NCI-H345 treated with DMSO at 0.1 percent for 48 hours (cell line): Measurements from ENCODE around the gene SHOX.
"Not testable (repeated sequence)": the region's sequence is repeated elsewhere in the genome, so short reads cannot be mapped to it uniquely, and the experiment has no call there.

Experiments
- DNase-seq: peaks from one replicate; lab custom pipeline; 2025; ENCODE audit not compliant: unreplicated experiment; lab: John Stamatoyannopoulos, UW

Gene SHOX

DNA sequence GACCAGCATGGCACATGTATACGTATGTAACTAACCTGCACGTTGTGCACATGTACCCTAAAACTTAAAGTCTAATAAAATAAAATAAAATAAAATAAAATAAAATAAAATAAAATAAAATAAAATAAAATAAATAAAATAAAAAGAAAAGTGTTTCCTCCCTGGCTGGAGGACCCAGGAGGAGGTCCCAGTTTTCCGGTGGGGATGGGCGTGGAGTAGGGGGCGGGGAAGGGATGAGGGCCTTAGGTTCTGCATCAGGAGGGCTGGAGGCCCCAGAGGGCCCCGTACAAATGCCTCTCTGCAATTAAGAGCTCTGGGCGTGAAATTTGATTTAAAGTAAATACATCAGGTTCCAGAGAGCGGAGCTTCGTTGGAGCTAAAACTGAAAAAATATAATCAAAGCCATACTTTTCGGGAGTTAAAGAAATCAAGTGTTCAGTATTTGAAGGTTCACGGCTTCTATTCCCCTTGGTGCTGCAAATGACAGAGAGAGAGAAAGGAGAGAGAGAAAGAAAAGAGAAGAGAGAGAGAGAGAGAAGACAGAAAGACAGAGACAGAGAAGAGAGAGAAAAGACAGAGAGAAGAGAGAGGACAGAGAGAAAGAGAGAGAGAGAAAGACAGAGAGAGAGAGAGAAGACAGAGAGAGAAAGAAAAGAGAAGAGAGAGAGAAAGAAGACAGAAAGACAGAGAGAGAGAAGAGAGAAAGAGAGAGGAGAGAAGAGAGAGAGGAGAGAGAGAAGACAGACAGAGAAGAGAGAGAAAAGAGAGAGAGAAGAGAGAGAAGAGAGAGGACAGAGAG, 8.7 kb upstream of the SHOX start:
- DNase-seq: no peak

DNA sequence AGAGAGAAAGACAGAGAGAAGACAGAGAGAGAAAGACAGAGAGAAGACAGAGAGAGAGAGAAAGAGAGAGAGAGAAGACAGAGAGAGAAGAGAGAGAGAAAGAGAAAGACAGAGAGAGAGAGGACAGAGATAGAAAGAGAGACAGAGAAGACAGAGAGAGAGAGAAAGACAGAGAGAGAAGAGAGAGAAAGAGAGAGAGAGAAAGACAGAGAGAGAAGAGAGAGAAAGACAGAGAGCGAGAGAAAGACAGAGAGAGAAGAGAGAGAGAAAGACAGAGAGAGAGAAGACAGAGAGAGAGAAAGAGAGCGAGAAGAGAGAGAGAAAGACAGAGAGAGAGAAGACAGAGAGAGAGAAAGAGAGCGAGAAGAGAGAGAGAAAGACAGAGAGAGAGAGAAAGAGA, 7.8 kb upstream of the SHOX start:
- DNase-seq: not testable (repeated sequence)

DNA sequence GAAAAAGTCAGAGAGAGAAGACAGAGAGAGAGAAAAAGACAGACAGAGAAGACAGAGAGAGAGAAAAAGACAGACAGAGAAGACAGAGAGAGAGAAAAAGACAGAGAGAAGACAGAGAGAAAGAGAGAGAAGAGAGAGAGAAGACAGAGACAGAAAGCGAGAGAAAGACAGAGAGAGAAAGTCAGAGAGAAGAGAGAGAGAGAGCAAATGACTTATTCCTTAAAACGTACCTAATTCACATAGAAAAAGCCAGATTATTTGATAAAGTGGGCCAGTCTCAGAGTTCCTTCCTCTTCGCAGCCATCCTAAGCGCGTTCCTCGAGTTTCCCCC, 7.4 kb upstream of the SHOX start:
- no peak for DNase-seq

DNA sequence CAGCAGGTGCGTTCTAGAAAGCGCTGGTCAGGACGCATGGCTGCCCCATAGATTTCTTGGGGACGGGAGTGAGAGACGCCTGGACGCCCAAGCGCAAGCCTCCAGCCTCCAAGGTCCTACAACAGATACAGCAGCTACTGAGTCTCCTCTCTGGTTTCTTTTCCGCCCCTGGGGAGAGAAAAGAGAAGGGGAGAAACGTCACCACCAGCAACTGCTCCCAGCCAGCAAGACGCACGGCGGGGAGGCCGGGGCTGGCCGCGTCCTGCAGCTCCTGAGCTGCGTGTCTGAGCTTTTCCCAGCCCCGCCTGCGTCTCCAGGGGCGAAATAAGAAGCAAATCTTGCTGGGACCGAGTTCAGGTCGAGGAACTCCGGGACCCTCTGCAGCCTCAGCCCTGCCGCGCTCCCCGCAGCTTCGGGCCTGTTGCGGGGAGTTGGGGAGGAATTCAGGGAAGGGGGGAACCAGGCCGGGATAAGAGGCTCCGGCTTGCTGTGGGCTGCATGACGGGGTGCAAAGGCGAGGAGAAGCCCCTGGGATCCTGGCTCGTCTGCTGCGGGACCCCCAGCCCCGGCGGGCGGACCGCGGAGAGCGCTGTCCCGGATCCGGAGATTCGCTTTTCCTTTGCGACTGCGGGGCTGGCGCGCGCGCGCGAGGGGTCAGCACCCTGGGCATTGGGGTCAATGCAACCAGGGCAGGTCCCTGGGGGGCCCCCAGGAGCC, 6.8 kb upstream of the SHOX start:
- no peak for DNase-seq

DNA sequence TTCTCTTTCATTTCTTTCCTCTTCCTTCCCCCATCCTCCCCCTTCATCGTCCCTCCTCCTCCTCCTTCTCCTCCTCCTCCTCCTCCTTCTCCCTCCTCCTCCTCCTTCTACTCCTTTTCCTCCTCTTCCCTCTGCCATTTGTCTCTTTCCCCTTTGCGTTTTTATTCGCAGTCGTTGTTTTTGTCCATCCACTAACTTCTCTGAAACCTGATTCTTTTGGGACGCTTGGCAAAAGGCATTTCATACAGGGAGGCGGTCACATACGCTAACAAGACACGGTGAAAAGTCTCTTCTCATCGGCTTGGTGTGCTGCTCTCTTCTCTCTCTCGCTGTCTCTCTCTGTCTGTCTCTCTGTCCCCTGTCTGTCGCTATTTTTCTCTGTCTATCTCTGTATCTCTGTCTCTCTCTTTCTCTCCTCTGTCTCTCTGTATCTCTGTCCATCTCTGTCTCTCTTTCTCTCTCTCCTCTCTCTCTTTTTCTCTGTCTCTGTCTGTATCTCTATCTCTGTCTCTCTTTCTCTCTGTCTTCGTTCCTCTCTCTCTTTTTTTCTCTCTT, 5.4 kb upstream of the SHOX start:
- no peak for DNase-seq

DNA sequence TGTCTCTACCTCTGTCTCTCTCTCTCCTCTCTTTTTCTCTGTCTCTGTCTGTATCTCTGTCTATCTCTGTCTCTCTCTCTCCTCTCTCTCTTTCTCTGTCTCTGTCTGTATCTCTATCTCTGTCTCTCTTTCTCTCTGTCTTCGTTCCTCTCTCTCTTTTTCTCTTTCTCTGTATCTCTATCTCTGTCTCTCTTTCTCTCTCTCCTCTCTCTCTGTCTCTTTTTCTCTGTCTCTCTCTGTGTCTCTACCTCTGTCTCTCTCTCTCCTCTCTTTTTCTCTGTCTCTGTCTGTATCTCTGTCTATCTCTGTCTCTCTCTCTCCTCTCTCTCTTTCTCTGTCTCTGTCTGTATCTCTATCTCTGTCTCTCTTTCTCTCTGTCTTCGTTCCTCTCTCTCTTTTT, 4.5 kb upstream of the SHOX start:
- DNase-seq: not testable (repeated sequence)

DNA sequence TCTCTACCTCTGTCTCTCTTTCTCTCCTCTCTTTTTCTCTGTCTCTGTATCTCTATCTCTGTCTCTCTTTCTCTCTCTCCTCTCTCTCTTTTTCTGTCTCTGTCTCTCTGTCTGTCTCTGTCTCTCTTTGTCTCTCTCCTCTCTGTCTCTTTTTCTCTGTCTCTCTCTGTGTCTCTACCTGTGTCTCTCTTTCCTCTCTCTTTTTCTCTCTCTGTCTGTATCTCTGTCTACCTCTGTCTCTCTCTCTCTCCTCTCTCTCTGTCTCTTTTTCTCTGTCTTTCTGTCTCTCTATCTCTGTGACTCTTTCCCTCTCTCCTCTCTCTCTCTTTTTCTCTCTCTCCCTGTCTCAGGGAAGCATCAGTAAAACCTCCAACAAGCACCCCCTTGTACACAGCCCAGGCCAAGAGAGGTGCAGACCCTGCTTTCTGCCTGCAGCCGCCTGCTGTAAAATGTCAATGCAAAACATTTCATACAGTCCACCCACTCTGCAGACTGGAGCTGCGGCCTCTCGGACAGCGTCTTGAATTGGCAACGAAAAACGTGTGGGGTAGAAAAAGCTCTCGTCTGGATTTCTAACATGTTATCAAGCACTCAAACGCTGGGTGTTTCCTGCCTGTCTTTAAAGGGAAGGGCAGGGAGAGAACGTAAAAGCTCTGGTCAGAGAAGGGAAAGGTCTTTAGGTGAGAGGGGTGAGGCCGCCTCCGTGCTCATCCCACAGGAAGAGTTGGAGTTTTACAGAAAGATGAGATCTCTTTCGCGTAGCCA, 3.7 kb upstream of the SHOX start:
- no peak for DNase-seq

DNA sequence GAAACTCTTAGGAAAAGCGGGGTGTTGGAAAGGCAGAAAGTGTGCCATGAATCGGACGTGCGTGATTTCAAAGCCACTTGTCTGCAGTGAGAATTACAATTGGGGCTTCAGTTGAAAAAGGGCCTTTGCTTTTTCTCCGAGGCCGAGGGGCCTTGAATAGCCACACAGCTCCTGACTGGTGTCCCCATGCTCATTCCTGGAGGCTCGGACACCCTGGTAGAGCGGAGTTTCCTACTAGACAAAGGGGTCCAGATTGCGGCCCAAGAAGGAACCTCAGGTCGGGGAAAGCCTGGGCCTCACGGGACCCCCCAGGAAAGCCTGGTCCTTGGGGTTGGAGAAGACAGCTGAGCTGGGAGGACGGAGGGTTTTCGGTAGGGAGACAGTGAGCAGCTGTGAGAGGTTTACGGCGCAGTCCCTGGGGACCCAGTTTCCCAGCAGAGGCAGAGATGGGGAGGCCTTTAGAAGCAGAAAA, 3.0 kb upstream of the SHOX start:
- DNase-seq: no peak

DNA sequence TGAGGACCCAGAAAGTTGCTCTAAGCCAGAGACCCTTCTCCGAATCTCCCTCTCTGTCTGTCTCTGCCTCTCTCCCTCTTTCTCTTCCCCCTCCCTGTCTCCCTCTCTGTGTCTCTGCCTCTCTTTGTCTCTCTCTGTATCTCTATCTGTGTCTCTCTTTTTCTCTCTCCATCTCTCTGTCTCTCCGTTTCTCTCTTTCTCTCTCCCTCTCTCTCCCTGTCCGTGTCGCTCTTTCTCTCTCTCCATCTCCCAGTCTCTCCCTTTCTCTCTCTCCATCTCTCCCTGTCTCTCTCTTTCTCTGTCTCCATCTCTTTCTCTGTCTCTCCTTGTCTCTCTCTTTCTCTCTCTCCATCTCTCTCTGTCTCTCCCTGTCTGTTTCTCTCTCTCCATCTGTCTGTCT, 2.6 kb upstream of the SHOX start:
- DNase-seq: no peak

DNA sequence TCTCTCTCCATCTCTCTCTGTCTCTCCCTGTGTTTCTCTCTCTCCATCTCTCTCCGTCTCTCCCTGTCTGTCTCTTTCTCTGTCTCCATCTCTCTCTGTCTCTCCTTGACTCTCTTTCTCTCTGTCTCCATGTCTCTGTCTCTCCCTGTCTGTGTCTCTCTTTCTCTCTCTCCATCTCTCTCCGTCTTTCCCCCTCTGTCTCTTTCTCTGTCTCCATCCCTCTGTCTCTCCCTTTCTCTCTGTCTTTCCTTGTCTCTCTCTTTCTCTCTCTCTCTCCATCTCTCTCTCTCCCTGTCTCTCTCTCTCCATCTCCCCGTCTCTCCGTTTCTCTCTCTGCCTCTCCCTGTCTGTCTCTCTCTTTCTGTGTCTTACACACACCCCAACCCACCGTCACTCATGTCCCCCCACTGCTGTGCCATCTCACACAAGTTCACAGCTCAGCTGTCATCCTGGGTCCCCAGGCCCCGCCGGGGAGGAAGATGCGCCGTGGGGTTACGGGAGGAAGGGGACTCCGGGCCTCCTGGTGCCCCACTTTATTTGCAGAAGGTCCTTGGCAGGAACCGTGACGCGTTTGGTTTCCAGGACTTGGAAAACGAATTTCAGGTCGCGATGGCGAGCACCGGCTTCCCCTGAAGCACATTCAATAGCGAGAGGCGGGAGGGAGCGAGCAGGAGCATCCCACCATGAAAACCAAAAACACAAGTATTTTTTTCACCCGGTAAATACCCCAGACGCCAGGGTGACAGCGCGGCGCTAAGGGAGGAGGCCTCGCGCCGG, 1.2 kb upstream of the SHOX start:
- DNase-seq: no peak

DNA sequence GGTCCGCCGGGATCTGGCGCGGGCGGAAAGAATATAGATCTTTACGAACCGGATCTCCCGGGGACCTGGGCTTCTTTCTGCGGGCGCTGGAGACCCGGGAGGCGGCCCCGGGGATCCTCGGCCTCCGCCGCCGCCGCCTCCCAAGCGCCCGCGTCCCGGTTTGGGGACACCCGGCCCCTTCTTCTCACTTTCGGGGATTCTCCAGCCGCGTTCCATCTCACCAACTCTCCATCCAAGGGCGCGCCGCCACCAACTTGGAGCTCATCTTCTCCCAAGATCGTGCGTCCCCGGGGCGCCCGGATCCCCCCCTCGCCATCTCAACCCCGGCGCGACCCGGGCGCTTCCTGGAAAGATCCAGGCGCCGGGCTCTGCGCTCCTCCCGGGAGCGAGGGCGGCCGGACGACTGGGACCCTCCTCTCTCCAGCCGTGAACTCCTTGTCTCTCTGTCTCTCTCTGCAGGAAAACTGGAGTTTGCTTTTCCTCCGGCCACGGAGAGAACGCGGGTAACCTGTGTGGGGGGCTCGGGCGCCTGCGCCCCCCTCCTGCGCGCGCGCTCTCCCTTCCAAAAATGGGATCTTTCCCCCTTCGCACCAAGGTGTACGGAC, 482 bp upstream of the SHOX start:
- no peak for DNase-seq

DNA sequence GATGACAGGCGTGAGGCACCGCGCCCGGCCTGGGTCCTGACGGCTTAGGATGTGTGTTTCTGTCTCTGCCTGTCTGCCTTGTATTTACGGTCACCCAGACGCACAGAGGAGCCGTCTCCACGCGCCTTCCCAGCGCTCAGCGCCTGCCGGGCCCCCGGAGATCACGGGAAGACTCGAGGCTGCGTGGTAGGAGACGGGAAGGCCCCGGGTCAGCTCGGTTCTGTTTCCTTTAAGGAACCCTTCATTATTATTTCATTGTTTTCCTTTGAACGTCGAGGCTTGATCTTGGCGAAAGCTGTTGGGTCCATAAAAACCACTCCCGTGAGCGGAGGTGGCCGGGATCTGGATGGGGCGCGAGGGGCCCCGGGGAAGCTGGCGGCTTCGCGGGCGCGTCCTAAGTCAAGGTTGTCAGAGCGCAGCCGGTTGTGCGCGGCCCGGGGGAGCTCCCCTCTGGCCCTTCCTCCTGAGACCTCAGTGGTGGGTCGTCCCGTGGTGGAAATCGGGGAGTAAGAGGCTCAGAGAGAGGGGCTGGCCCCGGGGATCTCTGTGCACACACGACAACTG, 1.3 kb downstream of the SHOX start:
- DNase-seq: no peak

DNA sequence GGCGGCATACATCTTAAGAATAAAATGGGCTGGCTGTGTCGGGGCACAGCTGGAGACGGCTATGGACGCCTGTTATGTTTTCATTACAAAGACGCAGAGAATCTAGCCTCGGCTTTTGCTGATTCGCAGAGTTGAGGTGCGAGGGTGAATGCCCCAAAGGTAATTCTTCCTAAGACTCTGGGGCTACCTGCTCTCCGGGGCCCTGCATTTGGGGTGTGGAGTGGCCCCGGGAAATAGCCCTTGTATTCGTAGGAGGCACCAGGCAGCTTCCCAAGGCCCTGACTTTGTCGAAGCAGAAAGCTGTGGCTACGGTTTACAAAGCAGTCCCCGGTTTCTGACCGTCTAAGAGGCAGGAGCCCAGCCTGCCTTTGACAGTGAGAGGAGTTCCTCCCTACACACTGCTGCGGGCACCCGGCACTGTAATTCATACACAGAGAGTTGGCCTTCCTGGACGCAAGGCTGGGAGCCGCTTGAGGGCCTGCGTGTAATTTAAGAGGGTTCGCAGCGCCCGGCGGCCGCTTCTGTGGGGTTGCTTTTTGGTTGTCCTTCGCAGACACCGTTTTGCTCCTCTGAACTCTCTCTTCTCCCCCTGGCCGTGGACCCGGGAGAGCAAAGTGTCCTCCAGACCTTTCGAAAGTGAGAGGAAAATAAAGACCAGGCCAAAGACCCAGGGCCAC, 1.9 kb downstream of the SHOX start:
- no peak for DNase-seq

DNA sequence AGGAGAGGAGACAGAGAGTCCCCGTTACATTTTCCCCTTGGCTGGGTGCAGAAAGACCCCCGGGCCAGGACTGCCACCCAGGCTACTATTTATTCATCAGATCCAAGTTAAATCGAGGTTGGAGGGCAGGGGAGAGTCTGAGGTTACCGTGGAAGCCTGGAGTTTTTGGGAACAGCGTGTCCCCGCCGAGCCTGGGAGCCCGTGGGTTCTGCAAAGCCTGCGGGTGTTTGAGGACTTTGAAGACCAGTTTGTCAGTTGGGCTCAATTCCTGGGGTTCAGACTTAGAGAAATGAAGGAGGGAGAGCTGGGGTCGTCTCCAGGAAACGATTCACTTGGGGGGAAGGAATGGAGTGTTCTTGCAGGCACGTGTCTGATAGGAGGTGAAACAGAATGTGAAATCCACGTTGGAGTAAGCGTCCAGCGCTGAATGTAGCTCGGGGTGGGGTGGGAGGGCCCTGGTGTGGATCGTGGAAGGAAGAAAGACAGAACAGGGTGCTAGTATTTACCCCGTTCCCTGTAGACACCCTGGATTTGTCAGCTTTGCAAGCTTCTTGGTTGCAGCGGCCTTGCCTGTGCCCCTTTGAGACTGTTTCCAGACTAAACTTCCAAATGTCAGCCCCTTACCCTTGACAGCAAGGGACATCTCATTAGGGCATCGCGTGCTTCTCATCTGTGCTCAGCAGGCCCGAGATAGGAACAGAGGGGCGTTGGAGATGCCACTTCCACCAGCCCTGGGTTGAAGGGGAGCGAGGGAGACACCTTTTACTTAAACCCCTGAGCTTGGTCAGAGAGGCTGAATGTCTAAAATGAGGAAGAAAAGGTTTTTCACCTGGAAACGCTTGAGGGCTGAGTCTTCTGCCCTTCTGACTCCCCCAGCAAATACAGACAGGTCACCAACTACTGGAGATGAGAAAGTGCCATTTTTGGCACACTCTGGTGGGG, 2.7 kb downstream of the SHOX start:
- DNase-seq: no peak

DNA sequence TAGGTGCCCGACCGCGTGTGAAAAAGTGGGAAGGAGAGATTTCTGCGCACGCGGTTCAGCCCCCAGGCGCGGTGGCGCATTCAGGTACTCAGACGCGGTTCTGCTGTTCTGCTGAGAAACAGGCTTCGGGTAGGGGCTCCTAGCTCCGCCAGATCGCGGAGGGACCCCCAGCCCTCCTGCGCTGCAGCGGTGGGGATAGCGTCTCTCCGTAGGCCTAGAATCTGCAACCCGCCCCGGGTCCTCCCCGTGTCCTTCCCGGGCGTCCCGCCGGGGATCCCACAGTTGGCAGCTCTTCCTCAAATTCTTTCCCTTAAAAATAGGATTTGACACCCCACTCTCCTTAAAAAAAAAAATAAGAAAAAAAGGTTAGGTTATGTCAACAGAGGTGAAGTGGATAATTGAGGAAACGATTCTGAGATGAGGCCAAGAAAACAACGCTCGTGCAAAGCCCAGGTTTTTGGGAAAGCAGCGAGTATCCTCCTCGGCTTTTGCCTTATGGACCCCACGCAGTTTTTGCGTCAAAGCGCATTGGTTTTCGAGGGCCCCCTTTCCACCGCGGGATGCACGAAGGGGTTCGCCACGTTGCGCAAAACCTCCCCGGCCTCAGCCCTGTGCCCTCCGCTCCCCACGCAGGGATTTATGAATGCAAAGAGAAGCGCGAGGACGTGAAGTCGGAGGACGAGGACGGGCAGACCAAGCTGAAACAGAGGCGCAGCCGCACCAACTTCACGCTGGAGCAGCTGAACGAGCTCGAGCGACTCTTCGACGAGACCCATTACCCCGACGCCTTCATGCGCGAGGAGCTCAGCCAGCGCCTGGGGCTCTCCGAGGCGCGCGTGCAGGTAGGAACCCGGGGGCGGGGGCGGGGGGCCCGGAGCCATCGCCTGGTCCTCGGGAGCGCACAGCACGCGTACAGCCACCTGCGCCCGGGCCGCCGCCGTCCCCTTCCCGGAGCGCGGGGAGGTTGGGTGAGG, 3.7 kb downstream of the SHOX start:
- no peak for DNase-seq

DNA sequence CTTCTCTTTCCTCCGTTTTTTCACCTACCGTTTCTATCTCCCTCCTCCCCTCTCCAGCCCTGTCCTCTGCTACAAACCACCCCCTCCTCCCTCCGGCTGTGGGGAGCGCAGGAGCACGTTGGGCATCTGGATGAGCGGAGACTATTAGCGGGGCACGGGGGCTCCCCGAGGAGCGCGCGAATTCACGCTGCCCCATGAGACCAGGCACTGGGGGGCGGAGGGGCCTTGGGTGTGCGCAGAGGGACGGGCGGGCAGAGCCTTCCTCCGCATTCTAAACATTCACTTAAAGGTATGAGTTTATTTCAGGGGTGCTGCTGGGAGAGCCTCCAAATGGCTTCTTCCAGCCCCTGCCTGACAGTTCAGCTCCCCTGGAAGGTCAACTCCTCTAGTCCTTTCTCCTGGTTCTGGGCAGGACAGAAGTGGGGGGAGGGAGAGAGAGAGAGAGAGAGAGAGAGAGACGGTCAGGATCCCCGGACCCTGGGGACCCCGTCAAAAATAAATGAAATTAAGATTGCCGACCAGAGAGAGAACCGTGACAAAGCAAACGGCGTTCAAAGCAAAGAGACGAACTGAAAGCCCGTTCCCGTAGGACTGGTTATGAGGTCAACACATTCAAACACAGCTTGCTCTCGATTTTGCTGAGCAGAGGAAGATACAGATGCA, 5.0 kb downstream of the SHOX start:
- DNase-seq: no peak
